Measurements from ENCODE around the gene TGFBR3. TPM values are rescaled to one million over a fixed set of nuclear protein-coding genes. Genes with fewer than 3 reads are reported as not detected.
"Not testable (repeated sequence)": the region's sequence is repeated elsewhere in the genome, so short reads cannot be mapped to it uniquely, and the experiment has no call there.

TGFBR3 gene
- polyA plus RNA-seq, 1 donor, result 32.2 TPM

GRCh38 chr1:91847851-91848250 is 38.1 kb downstream of the TGFBR3 start:
- DNase-seq, result no peak

- no peak for DNase-seq
Observed at GRCh38 chr1:91846639-91847013, 39.3 kb downstream of the TGFBR3 start.

GRCh38 chr1:91846007-91846638 is 39.8 kb downstream of the TGFBR3 start:
- DNase-seq, result peak; percentile 71

GRCh38 chr1:91844862-91845528 is 41.0 kb downstream of the TGFBR3 start:
- DNase-seq, result peak; percentile 36

- no peak for DNase-seq
Observed at GRCh38 chr1:91843843-91844242, 42.1 kb downstream of the TGFBR3 start.

GRCh38 chr1:91842563-91842962 is 43.4 kb downstream of the TGFBR3 start:
- no peak for DNase-seq

- no peak for DNase-seq
Observed at GRCh38 chr1:91842056-91842455, 43.9 kb downstream of the TGFBR3 start.

- DNase-seq, result not testable (repeated sequence)
Observed at GRCh38 chr1:91840276-91840675, 45.7 kb downstream of the TGFBR3 start.

GRCh38 chr1:91836331-91837040 is 49.5 kb downstream of the TGFBR3 start:
- DNase-seq, result no peak

GRCh38 chr1:91835087-91835521 is 50.8 kb downstream of the TGFBR3 start:
- DNase-seq, result no peak

GRCh38 chr1:91834549-91834948 is 51.4 kb downstream of the TGFBR3 start:
- DNase-seq, result not testable (repeated sequence)

- DNase-seq, result no peak
Observed at GRCh38 chr1:91833946-91834345, 52.0 kb downstream of the TGFBR3 start.

- no peak for DNase-seq
Observed at GRCh38 chr1:91831132-91831930, 54.6 kb downstream of the TGFBR3 start.

- peak; percentile 53 for DNase-seq
Observed at GRCh38 chr1:91830242-91831131, 55.5 kb downstream of the TGFBR3 start.

- no peak for DNase-seq
Observed at GRCh38 chr1:91829293-91830153, 56.4 kb downstream of the TGFBR3 start.

- DNase-seq, result no peak
Observed at GRCh38 chr1:91828583-91829281, 57.2 kb downstream of the TGFBR3 start.

GRCh38 chr1:91827459-91828321 is 58.3 kb downstream of the TGFBR3 start:
- no peak for DNase-seq

- DNase-seq, result no peak
Observed at GRCh38 chr1:91827087-91827458, 58.9 kb downstream of the TGFBR3 start.

- DNase-seq, result no peak
Observed at GRCh38 chr1:91826649-91827048, 59.3 kb downstream of the TGFBR3 start.
